ENCODE results near the gene FLT4. TPM values are rescaled to one million over a fixed set of nuclear protein-coding genes. Genes with fewer than 3 reads are reported as not detected.

Gene FLT4
- total RNA-seq, 1 donor from 2014 or later, result 0.10 TPM

DNA sequence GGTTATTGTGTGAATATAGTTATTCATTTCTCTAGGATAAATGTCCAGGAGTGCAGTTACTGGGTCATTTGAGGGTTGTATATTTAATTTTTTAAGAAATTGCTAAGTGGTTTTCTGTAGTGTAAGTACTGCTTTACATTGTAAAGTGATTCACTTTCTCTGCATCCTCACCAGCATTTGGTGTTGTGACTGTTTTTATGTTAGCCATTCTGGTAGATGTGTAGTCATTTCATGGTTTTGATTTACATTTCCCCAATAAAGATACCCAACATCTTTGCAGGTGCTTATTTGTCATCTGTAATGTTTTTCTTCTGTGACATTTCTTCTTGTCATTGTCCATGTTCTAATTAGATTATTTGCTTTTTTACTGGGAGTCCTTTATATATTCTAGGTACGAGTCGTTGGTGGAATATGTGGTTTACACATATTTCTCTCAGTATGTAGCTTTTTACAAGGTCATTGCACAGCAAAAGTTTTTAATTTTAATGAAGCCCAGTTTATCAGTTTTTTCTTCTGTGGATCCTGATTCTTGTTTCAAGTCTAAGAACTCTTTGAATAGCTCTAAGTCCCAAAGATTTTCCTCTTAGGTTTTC, 92.1 kb downstream of the FLT4 start:
- no peak for TF ChIP-seq CTCF (IDR thresholded peaks at IDR 0.05)
- H3K27me3 Mint-ChIP-seq (ENCODE audit: low read depth), result no peaks in the 10 kb centered on the region
- H3K9me3 Mint-ChIP-seq (ENCODE audit: low read depth), result no peaks in the 10 kb centered on the region
- H3K4me1 Mint-ChIP-seq (ENCODE audit: low read depth), result peaks cover 12% of the 10 kb centered on the region
- peaks cover 17% of the 10 kb centered on the region for H3K36me3 Mint-ChIP-seq (ENCODE audit: low read depth)
- H3K27ac Mint-ChIP-seq (ENCODE audit: unreplicated experiment), result no peak overlapping the region
- no peak for DNase-seq (ENCODE audit: low spot score)
- H3K4me3 Mint-ChIP-seq (ENCODE audit: unreplicated experiment), result no peak overlapping the region

GRCh38 chr5:180555168-180555921, 94.1 kb downstream of the FLT4 start:
- no peak overlapping the region for H3K27ac Mint-ChIP-seq (ENCODE audit: unreplicated experiment)
- H3K4me3 Mint-ChIP-seq (ENCODE audit: unreplicated experiment), result no peak overlapping the region
- no peaks in the 10 kb centered on the region for H3K27me3 Mint-ChIP-seq (ENCODE audit: low read depth)
- no peak for TF ChIP-seq CTCF (IDR thresholded peaks at IDR 0.05)
- H3K9me3 Mint-ChIP-seq (ENCODE audit: low read depth), result no peaks in the 10 kb centered on the region
- no peak for DNase-seq (ENCODE audit: low spot score)
- H3K4me1 Mint-ChIP-seq (ENCODE audit: low read depth), result peaks cover 12% of the 10 kb centered on the region
- H3K36me3 Mint-ChIP-seq (ENCODE audit: low read depth), result peaks cover 12% of the 10 kb centered on the region

DNA sequence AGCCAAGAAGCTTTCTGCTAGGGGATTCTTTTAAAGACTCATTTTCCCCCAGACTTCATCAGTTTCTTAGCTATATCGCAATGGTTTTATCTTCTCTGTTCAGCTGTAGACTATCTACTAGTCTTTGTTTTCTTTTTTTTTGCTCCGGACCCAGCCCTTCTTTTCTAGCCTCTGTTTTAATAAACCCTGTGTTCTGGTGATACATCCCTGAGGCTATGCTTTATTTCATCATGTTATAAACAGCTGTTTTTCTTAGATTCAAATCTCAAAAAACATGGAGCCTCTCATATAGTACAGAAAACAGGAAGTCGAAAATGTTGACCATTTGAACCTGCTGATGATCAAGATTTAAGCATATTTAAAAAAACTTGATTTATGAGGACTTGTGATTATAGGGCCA, 95.9 kb downstream of the FLT4 start:
- no peak for DNase-seq (ENCODE audit: low spot score)
- peaks cover 12% of the 10 kb centered on the region for H3K36me3 Mint-ChIP-seq (ENCODE audit: low read depth)
- peaks cover 12% of the 10 kb centered on the region for H3K4me1 Mint-ChIP-seq (ENCODE audit: low read depth)
- H3K4me3 Mint-ChIP-seq (ENCODE audit: unreplicated experiment), result no peak overlapping the region
- no peaks in the 10 kb centered on the region for H3K27me3 Mint-ChIP-seq (ENCODE audit: low read depth)
- H3K9me3 Mint-ChIP-seq (ENCODE audit: low read depth), result no peaks in the 10 kb centered on the region
- H3K27ac Mint-ChIP-seq (ENCODE audit: unreplicated experiment), result peak overlapping the region; percentile 24
- no peak for TF ChIP-seq CTCF (IDR thresholded peaks at IDR 0.05)

Other genes with a start within 250 kb of the FLT4 start
- gene CNOT6, start 155.2 kb downstream of the FLT4 start, total RNA-seq, result 20.4 to 24.7 TPM (median 22.5 TPM) in 3 replicates
- 0.47 to 0.77 TPM in 2 of 3 replicates, not detected in the other for gene SCGB3A1, start 58.1 kb downstream of the FLT4 start, total RNA-seq
- gene OR2Y1, start 90.5 kb upstream of the FLT4 start, total RNA-seq, result not detected in 3 replicates
- 119 to 136 TPM (median 123 TPM) in 3 replicates for gene MGAT1, start 153.2 kb upstream of the FLT4 start, total RNA-seq
- 13.3 to 19.2 TPM (median 13.9 TPM) in 3 replicates for gene ZFP62, start 211.7 kb upstream of the FLT4 start, total RNA-seq
- gene BTNL8, start 249.6 kb upstream of the FLT4 start, total RNA-seq, result not detected in 3 replicates